GM12873 (cell line): ENCODE results near the gene TMEM117.

ENCODE experiments used
- CTCF ChIP-seq: IDR thresholded peaks from 2 replicates; pipeline ENCODE4 v1.5.1; 2012; ENCODE audit warnings: low read depth, mild to moderate bottlenecking, moderate library complexity, low read length, control low read depth; ENCODE audit not compliant: insufficient read depth; ENCODE audit errors: missing control alignments

TMEM117 gene

DNA sequence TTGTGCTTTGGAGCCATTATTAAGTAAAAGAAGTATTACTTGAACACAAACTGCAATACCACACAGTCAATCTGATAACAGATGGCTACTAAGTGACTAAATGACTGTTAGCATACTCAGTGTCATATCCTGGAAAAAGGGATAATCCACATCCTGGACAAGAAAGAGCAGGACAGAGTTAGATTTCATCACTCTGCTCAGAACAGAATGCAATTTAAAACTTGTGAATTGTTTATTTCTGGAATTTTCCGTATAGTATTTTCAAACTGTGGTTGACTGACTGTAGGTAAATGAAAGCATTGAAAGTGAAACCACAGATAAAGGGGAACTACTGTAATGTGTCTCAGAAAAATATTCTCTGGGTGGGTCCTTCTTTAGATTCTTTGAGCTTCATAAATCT is 458.8 kb downstream of the TMEM117 start:
- TF ChIP-seq CTCF = no peak

DNA sequence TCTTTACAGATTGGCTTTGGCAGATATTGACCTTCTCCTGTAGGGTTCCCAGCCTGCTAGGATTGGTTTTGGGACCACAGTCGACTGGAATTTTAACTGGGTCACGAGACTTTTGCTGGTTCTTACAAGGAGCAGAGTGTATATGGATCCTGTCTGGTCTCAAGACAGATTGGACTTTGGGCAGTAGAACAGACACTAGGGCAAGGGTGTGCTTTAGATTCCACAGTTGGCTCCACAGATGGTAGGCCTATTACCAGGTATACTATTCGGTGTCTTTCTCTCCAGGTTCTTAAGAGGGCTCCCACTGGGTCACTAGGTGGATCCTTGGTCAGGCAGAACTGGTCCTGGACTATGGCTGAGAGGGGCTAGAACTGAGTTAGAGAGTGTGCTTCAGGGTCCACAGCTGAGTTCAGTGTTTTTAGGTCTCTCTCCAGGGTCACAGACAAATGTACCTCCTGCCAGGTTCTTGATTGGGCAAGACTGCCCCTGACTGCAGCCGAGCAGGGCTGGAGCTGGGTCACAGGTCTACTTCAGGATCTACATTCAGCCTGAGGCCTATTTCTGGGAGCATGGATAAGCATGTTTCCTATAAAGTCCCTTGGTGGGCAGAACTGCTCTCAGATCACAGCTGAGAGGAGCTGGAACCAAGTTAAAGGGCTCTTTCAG is 460.2 kb downstream of the TMEM117 start:
- TF ChIP-seq CTCF = no peak

DNA sequence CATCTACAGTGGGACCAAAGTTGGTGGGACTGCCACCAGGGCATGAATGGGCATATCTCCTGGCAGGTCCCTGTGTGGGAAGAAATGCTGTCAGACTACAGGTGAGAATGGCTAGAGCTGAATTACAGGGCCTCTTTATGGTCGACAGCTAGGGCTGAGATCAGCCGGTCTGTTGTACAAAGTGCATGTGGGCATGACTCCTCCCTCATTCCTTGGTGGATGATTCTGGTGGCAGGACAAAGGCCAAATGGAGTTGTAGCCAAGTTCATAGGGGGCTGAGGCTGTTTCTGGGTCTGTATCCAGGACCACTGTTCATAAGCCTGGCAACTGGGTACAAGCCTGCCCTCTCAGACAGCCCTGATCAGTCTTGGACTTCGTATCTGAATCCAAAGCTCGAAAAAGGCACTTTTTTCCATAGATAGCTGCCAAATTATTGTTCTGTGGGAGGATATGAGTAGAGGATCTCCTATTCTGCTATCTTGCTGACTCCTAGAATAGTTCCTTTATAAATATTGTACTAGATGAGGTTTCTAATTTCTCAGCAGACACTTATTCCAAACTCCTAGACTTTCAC is 460.8 kb downstream of the TMEM117 start:
- TF ChIP-seq CTCF = no peak

GRCh38 chr12:44299524-44299923 is 463.6 kb downstream of the TMEM117 start:
- no peak for TF ChIP-seq CTCF

GRCh38 chr12:44307506-44308168 is 471.8 kb downstream of the TMEM117 start:
- no peak for TF ChIP-seq CTCF

DNA sequence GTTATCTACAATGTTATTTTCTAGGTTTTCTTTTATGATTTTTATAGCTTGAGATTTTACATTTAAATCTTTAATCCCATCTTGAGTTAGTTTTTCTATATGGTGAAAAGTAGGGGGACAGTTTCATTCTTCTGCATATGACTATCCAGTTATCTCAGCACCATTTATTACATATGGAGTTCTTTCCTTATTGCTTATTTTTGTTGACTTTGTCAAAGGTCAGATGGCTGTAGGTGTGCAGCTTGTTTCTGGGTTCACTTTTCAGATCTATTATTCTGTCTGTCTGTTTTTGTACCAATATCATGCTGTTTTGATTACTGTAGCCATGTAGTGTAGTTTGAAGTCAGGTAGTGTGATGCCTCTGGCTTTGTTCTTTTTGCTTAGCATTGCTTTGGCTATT is 477.3 kb downstream of the TMEM117 start:
- TF ChIP-seq CTCF = no peak

GRCh38 chr12:44314007-44314500 is 478.2 kb downstream of the TMEM117 start:
- no peak for TF ChIP-seq CTCF
